NCI-H524 treated with DMSO at 0.1 percent for 48 hours (cell line): ENCODE data around the gene TNS3.

Experiments used
- DNase-seq: peaks from one replicate; lab custom pipeline; 2025; lab: John Stamatoyannopoulos, UW

The TNS3 gene

GRCh38 chr7:47328392-47329319, 253.3 kb downstream of the TNS3 start:
- DNase-seq: no peak

- DNase-seq: no peak
These were observed 254.1 kb downstream of the TNS3 start for GRCh38 chr7:47327698-47328391.

GRCh38 chr7:47327346-47327697, 254.6 kb downstream of the TNS3 start:
- no peak for DNase-seq

DNA sequence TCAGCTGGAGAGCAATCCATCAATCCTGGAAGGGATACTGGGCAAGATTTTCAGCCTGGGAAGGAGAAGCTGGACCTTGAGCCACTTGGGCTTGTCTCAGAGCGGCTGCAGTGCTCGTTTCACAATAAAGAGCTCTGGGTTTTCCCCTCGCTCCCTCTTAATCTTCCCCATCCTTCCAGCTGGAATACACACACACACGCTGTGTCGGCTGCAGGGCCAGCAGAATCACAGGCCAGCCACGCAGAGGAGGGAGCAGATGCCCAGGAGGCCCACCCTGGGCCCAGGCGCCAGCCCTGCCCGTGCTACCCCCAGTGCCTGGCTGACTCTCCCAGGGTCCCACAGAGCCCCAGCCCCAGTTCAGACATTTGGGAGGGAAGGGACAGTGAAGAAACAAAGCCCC, 255.1 kb downstream of the TNS3 start:
- no peak for DNase-seq

DNA sequence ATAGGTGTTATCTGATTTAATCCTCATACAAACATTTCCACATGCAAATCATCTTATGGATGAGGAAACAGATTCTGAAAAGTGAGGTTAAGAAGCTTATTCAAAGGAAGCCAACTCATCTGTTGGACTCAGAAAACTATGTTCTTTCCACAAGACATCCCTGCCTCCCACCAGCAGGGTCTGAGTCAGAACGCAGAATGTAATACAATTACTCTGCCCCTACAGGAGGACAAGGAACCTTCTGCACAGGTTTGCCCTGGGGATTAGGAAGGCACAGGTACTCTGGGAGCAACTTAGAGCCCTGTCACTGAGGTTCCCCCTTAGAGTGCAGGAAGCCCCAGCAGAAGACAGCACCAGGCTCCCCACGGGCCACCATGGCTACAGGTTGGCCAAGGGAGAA, 255.7 kb downstream of the TNS3 start:
- DNase-seq: no peak

GRCh38 chr7:47325337-47325736, 256.6 kb downstream of the TNS3 start:
- DNase-seq: no peak

GRCh38 chr7:47323904-47324303, 258.0 kb downstream of the TNS3 start:
- no peak for DNase-seq

GRCh38 chr7:47322731-47323130, 259.2 kb downstream of the TNS3 start:
- no peak for DNase-seq

DNA sequence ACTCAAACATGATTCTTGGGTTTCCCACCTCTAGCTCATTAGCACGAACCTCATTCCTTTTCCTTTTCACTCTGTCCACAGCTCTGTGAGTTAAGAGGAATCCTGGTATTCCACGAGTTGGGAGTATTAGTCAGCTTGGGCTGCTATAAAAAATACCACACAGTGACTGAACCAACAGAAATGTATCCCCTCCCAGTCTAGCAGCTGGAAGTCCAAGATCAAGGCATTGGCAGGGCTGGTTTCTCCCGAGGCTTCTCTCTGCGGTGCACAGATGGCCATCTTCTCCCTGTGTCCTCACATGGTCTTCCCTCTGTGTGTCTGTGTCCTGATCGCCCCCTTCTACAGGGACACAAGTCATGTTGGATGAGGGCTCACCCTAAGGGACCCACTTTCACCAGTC, 261.6 kb downstream of the TNS3 start:
- no peak for DNase-seq

DNA sequence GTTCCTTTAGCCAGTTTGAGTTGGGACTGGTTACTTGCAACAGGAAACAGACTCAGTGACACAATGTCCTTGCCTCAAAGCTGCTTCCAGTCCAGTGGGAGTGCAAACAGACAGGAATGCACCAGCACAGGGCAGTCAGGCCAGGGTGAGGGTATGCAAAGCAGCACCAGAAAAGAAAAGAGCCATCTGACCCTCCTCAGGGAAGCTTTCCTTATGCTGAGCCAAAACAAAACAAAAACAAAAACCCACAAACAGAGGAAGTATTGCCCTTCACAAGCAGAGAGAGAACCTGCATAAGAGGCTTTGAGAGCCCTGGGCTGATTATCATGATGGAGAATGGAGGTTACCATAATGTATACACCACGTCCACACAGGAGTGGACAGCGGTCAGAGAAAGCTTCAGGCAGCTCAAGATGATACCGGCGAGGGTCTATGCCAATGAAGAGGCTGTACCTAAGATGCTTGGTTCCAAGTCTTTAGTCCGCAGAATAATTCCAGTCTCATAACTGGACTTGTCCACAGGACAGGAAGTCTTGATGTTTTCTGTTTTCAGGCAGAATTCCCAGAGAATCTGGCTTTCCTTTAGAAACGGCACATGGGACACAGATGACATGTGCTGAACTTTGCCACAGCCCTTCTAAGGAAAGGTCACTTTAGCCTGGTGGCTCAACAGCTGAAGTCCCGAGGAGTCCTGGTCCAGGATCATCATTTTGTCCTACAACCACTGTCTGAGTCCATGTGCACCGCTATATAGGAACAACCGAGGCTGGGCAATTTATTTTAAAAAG, 263.3 kb downstream of the TNS3 start:
- no peak for DNase-seq

- no peak for DNase-seq
These were observed 264.4 kb downstream of the TNS3 start for GRCh38 chr7:47317487-47317886.

- DNase-seq: no peak
These were observed 266.9 kb downstream of the TNS3 start for GRCh38 chr7:47314728-47315607.

DNA sequence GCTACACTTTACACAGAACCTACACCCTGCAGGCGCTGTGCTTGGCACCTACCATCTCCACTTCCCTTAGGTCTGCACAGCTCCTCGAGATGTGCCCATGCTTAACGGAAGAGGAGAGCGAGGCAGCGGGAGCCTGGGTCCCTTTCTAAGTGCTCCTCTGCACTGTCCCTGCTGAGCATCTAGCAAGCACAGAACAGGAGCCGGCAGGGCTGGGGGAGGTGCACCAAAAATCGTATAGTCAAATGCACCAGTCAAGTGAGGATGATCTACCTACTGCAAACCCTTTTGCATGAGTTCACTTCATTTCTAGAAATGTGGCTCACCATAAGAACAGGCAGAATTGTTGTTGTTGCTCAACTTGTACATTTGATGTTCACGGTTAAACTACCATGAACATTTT, 267.7 kb downstream of the TNS3 start:
- DNase-seq: no peak

GRCh38 chr7:47313564-47313963, 268.3 kb downstream of the TNS3 start:
- DNase-seq: no peak

DNA sequence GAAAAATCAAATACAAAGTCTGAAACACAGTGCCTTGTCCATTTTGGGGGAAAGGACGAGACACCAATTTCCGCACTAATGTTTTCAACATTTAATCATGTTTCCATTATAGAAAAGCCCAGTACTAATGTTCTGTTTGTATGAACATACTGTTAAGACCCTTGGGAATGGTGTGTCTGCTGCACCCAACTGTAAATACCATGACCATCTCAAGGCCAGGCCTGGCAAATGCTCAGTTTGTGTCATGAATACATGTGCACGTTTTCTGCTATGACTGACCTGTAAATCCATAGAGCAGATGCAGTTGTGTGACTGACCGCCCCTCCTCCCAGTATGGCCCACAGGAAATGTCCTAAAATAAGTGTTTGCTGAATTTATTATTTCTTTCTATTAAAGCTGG, 270.0 kb downstream of the TNS3 start:
- DNase-seq: no peak

DNA sequence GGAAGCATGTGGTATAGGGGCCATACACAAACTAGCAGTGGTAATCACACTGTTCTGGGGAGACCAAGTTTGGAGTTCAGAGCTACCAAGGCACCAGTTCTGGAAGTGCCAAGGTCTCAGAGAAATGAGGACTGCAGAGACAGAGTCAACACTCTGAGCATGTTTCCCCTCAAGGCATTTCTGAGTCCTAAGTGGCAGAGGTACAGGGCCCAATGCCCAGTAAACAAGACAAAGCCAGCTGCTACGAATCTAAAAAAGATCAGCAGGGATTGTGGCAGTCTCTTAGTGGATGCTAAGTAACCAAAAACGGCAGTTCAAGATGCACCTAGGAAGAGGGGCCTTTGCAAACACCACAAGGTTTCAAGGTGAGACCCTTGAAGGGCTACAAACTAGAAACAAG, 271.9 kb downstream of the TNS3 start:
- no peak for DNase-seq

- DNase-seq: no peak
These were observed 273.1 kb downstream of the TNS3 start for GRCh38 chr7:47308808-47309207.

DNA sequence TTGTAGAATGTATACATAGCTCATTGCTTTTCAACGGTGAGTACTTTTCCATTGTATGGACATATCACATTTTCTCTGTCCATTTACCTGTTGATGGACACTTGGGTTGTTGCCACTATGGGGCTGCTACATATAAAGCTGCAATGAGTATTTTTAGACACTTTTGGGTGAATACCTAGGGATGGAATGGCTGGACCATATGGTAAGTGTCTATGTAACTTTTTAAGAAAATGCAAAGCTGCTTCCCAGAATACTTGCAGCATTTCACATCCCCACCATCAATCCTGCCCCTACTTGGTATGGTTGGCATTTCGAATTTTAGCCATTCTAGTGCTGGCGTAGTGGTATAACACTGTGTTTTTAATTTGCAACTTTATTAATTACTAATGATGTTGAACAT, 274.6 kb downstream of the TNS3 start:
- no peak for DNase-seq

DNA sequence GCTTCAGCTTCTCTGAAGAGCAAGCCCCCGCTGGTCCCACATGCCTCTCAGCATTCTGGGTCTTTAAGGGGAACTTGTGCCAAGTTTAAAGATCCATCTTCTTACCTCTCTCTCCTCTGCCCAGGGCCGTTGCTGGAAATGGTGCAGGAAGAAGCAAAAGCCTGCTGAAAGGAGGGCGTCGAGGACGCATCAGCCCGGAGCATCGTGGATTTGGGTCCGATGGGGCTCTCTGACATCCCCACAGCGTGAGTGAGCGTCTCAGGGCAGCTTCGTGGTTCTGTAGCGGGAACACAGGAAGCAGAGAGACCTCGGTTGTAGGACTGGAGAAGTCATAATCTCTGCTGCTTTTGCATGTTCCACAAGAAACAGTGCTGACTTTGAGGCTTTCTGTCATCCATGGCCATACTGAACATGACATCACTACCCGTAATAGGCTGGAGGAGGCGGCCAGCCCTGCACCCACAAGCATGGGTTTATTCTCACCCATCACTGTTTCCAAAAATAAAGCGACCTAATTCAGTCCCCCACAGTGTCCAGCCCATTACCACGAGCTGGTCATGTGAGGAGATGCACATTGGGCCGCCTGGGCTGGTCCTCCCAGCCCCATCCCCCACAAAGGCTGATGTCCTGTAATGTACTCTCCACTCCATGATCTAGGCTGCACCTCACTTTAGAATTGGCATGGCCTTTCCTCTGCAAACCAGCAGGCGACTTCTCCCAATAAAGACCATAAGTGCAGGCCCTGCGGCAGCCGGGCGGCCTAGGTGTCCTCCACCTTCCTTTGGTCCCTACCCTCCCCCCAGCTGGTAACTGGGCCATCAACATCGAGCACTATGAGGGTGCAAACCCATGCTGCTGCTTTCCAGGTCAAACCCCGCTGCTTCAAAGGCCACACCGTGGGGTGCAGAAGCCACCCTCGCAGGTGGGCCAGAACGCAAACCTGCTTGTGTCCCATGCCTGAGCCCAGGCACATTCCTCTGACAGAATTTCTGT, 276.9 kb downstream of the TNS3 start:
- DNase-seq: no peak

- DNase-seq: no peak
These were observed 278.0 kb downstream of the TNS3 start for GRCh38 chr7:47303695-47304453.
